ENCODE measurements around the gene GAB4.

The GAB4 gene

DNA sequence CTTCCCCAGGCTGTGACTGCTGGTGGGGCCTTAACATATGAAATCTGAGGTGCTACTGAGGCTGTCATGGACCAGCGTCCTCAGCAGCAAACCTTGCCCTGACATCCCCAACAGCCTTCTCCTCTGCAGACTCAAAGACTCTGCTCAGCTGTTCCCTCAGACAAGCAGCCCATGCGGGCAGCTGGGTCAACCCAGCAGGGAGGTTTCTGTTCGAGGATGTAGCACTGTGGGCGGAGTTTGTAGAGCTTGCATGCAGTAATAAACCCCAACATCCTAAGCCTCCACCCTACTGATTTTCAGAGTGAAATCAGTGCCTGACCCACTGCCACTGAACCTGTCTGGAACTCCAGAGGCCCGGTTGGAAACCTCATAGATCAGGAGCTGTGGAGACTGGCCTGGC, 94.0 kb downstream of the GAB4 start:
- no peak for DNase-seq (ENCODE audit: low spot score)

DNA sequence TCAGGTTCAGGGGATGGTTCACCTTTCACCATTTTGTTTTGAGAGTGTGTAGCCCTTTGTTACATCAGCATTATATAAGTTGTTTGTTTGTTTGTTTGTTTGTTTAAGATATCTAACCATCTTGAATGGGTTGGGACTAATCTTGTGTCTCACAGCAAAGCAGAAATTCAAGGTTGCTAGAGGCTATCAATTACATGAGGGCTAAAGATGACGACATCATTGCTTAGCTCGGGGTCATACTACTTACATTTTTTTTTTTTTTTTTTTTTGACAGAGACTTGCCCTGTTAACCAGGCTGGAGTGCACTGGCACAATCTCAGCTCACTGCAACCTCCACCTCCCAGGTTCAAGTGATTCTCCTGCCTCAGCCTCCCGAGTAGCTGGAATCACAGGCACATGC, 95.7 kb downstream of the GAB4 start:
- no peak for DNase-seq (ENCODE audit: low spot score)

All from hematopoietic multipotent progenitor cell treated with erythropoietin and hydrocortisone succinate and interleukin-3 and kit ligand, for 15 days (in vitro differentiated cells).